ENCODE data around the gene NT5C1B.

NT5C1B gene

GRCh38 chr2:18610090-18610489, 20.7 kb upstream of the NT5C1B start:
- TF ChIP-seq EP300 (IDR thresholded peaks at IDR 0.05; ENCODE audit: borderline replicate concordance), result no peak
- TF ChIP-seq TEAD4 (IDR thresholded peaks at IDR 0.05), result no peak
- no peak for TF ChIP-seq REST (IDR thresholded peaks at IDR 0.05; ENCODE audit: low read depth)
- no peak for TF ChIP-seq EGR1 (IDR thresholded peaks at IDR 0.05)
- no peak for TF ChIP-seq CREB1 (IDR thresholded peaks at IDR 0.05; ENCODE audit: low read depth)
- TF ChIP-seq MAX (IDR thresholded peaks at IDR 0.05), result no peak
- no peak for TF ChIP-seq ZBTB7A (IDR thresholded peaks at IDR 0.05; ENCODE audit: low read depth)
- no peak for TF ChIP-seq RAD21 (IDR thresholded peaks at IDR 0.05; ENCODE audit: low read depth)
- no peak for TF ChIP-seq TAF1 (IDR thresholded peaks at IDR 0.05; ENCODE audit: low read depth)
- no peak for TF ChIP-seq USF1 (IDR thresholded peaks at IDR 0.05)
- no peak for TF ChIP-seq CEBPB (IDR thresholded peaks at IDR 0.05)
- no peak for TF ChIP-seq TCF12 (IDR thresholded peaks at IDR 0.05; ENCODE audit: low read depth)
- TF ChIP-seq NFIC (IDR thresholded peaks at IDR 0.05), result no peak
- no peak for TF ChIP-seq FOXM1 (IDR thresholded peaks at IDR 0.05; ENCODE audit: borderline replicate concordance, low read depth)
- TF ChIP-seq YY1 (IDR thresholded peaks at IDR 0.05; ENCODE audit: low read depth), result no peak

GRCh38 chr2:18605115-18605514, 15.7 kb upstream of the NT5C1B start:
- TF ChIP-seq YY1 (IDR thresholded peaks at IDR 0.05; ENCODE audit: low read depth) (no peak), NFIC (IDR thresholded peaks at IDR 0.05) (no peak), REST (IDR thresholded peaks at IDR 0.05; ENCODE audit: low read depth) (no peak), FOXM1 (IDR thresholded peaks at IDR 0.05; ENCODE audit: borderline replicate concordance, low read depth) (no peak)

- TF ChIP-seq NFIC (IDR thresholded peaks at IDR 0.05) (no peak), CREB1 (IDR thresholded peaks at IDR 0.05; ENCODE audit: low read depth) (no peak), FOXM1 (IDR thresholded peaks at IDR 0.05; ENCODE audit: borderline replicate concordance, low read depth) (no peak), TAF1 (IDR thresholded peaks at IDR 0.05; ENCODE audit: low read depth) (no peak), TCF12 (IDR thresholded peaks at IDR 0.05; ENCODE audit: low read depth) (no peak), TEAD4 (IDR thresholded peaks at IDR 0.05) (no peak), YY1 (IDR thresholded peaks at IDR 0.05; ENCODE audit: low read depth) (no peak), USF1 (IDR thresholded peaks at IDR 0.05) (no peak), EGR1 (IDR thresholded peaks at IDR 0.05) (no peak), CEBPB (IDR thresholded peaks at IDR 0.05) (no peak), ZBTB7A (IDR thresholded peaks at IDR 0.05; ENCODE audit: low read depth) (no peak)
Measured at GRCh38 chr2:18604531-18604885, 15.1 kb upstream of the NT5C1B start.

- TF ChIP-seq ZBTB7A (IDR thresholded peaks at IDR 0.05; ENCODE audit: low read depth) (no peak), EGR1 (IDR thresholded peaks at IDR 0.05) (no peak), RAD21 (IDR thresholded peaks at IDR 0.05; ENCODE audit: low read depth) (no peak), EP300 (IDR thresholded peaks at IDR 0.05; ENCODE audit: borderline replicate concordance) (no peak), TCF12 (IDR thresholded peaks at IDR 0.05; ENCODE audit: low read depth) (no peak), TAF1 (IDR thresholded peaks at IDR 0.05; ENCODE audit: low read depth) (no peak), REST (IDR thresholded peaks at IDR 0.05; ENCODE audit: low read depth) (no peak), MAX (IDR thresholded peaks at IDR 0.05) (no peak), FOXM1 (IDR thresholded peaks at IDR 0.05; ENCODE audit: borderline replicate concordance, low read depth) (no peak), YY1 (IDR thresholded peaks at IDR 0.05; ENCODE audit: low read depth) (no peak), NFIC (IDR thresholded peaks at IDR 0.05) (no peak), USF1 (IDR thresholded peaks at IDR 0.05) (no peak)
Measured at GRCh38 chr2:18603854-18604530, 14.6 kb upstream of the NT5C1B start.
